GM19452 (cell line): ENCODE results near the gene ALAS1.

ENCODE experiments used
- ATAC-seq: cut with Tn5 transposase; IDR thresholded peaks from one replicate; pipeline ENCODE4 v1.9.1; 2021; ENCODE audit not compliant: unreplicated experiment

Gene ALAS1

DNA sequence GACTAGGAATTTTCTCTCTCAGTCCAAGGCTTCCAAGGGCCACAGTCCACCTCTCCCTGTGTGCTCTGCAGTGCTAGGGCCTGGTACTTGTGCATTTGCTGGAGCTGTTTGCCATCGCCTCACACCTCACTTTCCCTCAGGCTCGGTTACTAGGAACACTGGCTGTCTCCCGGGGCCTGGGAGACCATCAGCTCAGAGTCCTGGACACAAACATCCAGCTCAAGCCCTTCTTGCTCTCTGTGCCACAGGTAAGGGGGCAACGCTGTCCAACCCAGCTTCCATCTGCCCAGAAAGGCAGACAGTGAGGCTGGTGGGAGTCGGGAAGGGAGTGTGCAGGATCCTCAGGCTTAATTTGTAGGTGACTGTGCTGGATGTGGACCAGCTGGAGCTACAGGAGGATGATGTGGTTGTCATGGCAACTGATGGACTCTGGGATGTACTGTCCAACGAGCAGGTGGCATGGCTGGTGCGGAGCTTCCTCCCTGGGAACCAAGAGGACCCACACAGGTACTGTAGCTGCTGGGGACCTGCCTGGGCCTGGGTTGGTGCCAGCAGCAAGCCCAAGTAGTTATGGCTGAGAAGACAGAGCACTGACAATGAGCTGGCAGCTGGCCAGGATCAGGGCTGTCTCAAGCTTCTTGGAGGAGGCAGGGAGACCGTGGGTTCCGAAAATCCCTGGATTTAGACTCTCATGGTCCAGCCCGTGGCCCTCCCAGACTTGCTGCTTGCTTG lies 51.0 kb downstream of the ALAS1 start:
- no peak for ATAC-seq

DNA sequence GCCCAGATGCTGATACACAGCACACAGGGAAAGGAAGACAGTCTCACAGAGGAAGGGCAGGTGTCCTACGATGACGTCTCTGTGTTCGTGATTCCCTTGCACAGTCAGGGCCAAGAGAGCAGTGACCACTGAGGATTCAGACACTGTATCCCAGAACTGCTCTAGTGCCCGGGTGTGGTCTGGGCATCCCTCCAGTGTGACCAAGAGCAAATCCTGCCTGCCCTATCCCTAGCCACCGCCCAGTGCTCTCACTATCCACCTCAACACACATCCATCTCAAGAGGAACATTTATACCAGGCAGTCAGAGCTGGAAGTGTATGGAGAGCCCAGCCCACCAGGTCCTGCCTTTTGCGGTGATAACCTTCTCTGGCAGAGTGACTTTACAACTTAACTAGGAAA lies 51.7 kb downstream of the ALAS1 start:
- ATAC-seq, result no peak

DNA sequence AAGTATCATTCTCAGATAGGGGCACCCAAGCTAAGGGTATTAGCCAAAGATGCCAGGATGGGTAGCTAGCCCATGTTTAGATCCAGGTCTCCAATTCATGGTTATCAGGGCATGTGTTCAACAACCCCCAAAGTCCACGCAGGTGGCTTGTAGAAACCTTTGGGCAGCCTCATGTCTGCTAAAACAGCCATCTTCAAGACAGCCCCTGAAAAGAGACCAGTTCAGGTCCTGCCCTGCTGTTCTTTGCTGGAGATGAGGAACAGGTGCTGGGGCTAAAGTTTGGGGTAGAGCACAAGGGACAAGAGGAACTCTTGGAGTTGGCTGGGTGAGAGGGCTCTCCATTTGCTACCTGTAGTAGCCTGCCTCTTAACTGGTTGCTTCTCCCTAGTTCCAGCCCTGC lies 52.2 kb downstream of the ALAS1 start:
- ATAC-seq, result no peak

DNA sequence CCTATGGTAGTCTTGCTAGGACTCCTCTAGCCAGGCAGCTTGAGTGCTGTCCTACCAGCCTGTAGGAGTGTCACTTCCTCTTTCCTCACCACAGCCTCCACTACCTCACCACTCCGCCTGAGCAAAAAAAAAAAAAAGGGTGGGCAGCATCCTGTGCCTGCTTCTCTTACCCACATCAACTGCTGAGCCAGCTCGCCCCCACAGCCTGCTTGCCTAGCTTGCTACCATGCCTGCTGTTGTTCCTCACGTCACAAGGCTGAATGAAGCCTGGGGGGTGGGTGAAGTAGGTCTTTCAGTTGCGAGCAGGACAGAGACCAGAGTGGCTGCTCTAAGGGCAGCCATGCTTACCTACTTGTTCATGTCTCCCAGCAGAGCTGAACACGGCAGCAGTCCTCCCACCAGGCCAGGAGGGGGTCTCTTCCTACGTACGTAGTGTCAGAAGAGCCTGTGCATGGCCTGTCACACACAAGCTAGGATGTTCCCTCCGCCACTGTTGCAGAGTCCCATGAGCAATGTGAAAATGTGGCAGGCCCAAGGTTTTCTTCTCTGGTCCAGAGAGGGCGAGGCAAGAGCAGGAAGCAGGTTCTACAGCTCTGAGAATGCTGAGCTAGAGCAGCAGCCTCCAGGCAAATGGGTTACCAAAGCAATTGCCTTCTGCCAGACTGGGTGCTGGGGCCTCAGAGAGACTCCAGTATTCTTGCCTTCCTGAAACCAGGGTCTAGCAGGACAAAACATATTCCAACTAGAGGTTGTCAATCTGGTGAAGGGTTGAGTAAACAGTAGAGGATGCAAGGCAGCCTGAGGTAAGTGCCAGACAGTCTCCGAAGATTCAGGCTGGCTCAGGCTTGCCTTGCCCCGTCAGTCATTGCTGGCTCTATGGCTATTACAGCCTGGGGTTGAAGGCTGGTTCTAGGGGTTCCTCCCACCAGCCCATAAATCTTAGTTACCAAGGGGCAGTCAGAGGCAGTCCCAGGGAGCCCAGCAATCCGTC lies 55.6 kb downstream of the ALAS1 start:
- ATAC-seq, result peak; percentile 90

- no peak for ATAC-seq
Measured at GRCh38 chr3:52254608-52255007, 56.6 kb downstream of the ALAS1 start.

- ATAC-seq, result no peak
Measured at GRCh38 chr3:52256159-52256558, 58.2 kb downstream of the ALAS1 start.

DNA sequence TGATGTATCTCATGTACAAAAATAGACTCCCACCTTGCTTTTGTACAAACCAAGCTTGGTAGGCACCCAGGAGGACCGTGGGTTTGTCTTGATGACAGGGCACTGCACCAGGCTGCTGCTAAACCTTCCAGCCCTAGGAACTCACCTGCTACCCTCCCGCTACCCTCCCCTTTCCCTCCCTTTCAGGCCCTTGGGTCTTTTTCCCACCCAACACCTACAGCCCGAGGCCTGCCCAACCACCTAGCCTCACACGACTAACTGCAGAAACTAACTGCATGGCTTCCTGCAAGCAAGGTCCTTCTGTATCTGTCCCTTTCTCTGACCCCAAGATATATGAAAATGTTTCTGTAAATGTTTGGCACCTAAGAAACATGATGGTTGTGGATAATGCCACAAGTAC lies 58.7 kb downstream of the ALAS1 start:
- no peak for ATAC-seq

- ATAC-seq, result no peak
Measured at GRCh38 chr3:52257911-52258310, 60.0 kb downstream of the ALAS1 start.

- ATAC-seq, result no peak
Measured at GRCh38 chr3:52259035-52259434, 61.1 kb downstream of the ALAS1 start.

- ATAC-seq, result no peak
Measured at GRCh38 chr3:52259448-52259847, 61.5 kb downstream of the ALAS1 start.

DNA sequence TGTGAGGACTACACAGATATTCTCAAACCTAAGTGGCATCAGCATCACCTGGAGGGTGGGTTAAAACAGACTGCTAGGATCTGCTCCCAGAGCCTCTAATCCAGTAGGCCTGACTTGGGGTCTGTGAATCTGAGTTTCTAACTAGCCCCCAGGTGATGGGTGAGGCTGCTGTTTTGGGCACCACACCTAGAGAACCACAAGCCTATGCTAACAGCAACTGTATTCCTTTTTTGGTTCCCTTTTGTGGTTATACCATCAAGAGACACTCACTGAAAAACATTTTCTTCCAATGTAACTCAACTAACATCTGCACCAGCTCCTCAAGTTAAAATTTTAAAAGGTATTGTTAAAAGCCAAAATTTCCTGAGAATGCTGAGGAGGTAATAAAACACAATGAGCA lies 64.5 kb downstream of the ALAS1 start:
- no peak for ATAC-seq
